ENCODE results near the gene FGF7.

DNA sequence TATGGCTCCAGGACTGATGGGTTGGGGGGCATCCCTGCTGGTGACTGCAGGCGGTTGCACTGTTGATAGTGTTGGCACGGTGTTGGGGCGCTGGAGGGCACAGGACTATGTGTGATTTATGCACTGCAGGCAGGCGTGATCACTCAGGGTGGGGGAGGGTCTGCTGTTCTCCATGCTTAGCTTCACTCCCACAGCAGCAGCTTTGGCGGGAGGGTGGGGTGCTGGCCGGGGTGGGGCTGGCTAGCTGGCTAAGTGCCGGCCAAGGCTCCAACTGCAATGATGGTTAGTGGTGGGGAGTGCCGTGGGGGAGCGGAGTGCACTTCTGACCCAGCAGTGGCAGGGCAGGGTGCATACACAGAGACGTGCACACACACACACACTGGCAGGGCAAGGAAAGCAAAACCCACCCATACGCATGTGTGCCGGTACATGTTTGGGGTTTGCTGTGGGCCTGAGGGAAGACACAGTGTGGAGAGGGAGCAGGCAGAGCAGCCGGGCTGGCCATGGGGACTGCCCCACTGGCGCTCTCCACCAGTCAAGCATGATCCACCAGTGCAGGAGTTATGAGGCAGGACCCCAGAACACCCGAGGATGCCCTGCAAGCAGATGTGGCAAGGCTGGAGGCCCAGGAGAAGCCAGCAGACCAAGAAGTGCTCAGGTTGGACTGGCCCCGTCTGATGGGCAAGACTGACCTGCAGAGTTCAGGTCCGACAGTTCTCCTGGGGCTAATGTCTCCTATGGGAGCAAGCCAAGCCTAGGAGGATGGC lies 16.5 kb upstream of the FGF7 start:
- TF ChIP-seq, protein P1, sequence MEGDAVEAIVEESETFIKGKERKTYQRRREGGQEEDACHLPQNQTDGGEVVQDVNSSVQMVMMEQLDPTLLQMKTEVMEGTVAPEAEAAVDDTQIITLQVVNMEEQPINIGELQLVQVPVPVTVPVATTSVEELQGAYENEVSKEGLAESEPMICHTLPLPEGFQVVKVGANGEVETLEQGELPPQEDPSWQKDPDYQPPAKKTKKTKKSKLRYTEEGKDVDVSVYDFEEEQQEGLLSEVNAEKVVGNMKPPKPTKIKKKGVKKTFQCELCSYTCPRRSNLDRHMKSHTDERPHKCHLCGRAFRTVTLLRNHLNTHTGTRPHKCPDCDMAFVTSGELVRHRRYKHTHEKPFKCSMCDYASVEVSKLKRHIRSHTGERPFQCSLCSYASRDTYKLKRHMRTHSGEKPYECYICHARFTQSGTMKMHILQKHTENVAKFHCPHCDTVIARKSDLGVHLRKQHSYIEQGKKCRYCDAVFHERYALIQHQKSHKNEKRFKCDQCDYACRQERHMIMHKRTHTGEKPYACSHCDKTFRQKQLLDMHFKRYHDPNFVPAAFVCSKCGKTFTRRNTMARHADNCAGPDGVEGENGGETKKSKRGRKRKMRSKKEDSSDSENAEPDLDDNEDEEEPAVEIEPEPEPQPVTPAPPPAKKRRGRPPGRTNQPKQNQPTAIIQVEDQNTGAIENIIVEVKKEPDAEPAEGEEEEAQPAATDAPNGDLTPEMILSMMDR (conservative IDR thresholded peaks at IDR 0.05 in 1 of 2, IDR thresholded peaks at IDR 0.05 in 1 of 2; ENCODE audit: low read depth in 1 of 2, low read length in 2 of 2), result no peak
- no peak for TF ChIP-seq EZH2 (IDR thresholded peaks at IDR 0.05; ENCODE audit: low read length, missing control alignments)

Data from fibroblast of lung (primary cell).